LNCaP clone FGC (cell line): ENCODE data around the gene SORCS2.

Experiments used
- DNase-seq: peaks from one replicate; pipeline ENCODE4 v3.0.0-alpha.2; 2011; ENCODE audit warnings: low read depth
- H3K4me3 ChIP-seq: 2 replicates; pipeline ENCODE4 v1.5.1; 2011; ENCODE audit warnings: mild to moderate bottlenecking, low read depth, low read length, control low read depth
- TF ChIP-seq, protein P1 (sequence below): IDR thresholded peaks from 2 replicates; pipeline ENCODE4 v1.5.1; 2012; ENCODE audit warnings: mild to moderate bottlenecking; ENCODE audit not compliant: control insufficient read depth, insufficient read depth; ENCODE audit errors: extremely low read depth

The SORCS2 gene

DNA sequence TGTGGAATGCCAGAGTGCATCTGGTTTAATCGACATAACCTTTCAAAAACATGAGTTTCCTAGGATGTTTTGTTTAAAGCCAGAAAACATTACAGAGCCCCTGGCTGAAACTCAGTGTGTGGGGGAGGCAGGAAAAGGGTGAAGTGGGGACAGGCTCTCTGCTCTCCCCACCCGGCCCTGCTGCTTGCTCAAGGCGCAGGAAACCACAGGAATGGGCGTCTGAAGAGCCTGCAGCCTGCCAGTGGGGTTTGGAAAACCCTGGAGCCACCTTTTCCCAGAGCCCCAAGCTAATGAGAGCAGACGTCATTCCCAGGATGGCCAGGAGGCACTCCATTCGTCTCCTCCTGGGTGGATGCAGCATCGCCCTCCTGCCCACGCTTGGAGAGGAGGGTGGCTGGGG, 506.7 kb downstream of the SORCS2 start:
- no peak overlapping the region for H3K4me3 ChIP-seq
- no peak for DNase-seq
- TF ChIP-seq, protein P1, sequence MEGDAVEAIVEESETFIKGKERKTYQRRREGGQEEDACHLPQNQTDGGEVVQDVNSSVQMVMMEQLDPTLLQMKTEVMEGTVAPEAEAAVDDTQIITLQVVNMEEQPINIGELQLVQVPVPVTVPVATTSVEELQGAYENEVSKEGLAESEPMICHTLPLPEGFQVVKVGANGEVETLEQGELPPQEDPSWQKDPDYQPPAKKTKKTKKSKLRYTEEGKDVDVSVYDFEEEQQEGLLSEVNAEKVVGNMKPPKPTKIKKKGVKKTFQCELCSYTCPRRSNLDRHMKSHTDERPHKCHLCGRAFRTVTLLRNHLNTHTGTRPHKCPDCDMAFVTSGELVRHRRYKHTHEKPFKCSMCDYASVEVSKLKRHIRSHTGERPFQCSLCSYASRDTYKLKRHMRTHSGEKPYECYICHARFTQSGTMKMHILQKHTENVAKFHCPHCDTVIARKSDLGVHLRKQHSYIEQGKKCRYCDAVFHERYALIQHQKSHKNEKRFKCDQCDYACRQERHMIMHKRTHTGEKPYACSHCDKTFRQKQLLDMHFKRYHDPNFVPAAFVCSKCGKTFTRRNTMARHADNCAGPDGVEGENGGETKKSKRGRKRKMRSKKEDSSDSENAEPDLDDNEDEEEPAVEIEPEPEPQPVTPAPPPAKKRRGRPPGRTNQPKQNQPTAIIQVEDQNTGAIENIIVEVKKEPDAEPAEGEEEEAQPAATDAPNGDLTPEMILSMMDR = no peak

DNA sequence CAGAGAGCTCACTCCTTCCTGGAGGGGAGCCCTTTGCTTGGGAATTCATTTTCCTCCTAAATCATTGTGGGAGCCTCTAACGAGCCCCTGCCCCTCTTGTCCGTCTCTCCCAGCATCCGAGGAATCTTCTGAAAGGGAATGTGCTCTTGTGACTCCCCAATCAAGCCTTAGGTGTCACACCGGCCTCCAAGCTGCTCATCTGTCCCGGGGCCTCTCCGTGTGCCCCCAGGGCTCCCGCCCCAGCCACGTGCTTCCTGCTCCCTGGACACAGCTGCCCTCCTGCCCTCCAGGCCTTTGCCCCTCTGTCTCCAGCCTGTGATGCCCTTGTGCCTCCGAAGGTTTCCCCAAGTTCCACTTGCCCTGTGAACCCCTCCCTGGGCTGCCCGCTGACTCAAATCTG, 507.5 kb downstream of the SORCS2 start:
- no peak for DNase-seq
- H3K4me3 ChIP-seq = no peak overlapping the region
- TF ChIP-seq, protein P1 = no peak

GRCh38 chr4:7700665-7701064, 508.3 kb downstream of the SORCS2 start:
- TF ChIP-seq, protein P1 = no peak
- H3K4me3 ChIP-seq = no peak overlapping the region
- DNase-seq = no peak

GRCh38 chr4:7701866-7702649, 509.7 kb downstream of the SORCS2 start:
- DNase-seq = no peak
- TF ChIP-seq, protein P1 = no peak
- H3K4me3 ChIP-seq = no peak overlapping the region

DNA sequence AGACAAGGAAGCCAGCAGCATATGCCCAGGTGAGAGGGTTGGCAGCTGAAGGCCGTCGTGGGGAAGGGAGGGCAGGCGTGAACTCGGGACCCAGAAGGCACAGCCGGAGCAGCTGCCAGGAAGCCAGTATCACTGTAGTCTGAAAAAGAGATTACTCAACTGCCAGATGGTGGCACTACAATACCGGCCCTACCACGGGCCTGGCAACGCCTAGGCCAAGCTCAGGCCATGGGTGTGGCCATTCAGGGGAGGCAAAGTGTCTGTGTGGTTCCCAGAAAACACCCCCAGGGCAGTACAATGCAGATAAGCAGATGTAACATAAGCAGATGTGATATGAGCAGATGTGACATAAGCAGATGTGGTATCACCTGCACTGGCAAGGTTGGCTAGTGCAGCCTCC, 511.4 kb downstream of the SORCS2 start:
- TF ChIP-seq, protein P1 = no peak
- no peak overlapping the region for H3K4me3 ChIP-seq
- DNase-seq = no peak

- no peak overlapping the region for H3K4me3 ChIP-seq
- TF ChIP-seq, protein P1 = no peak
- DNase-seq = no peak
Observed at GRCh38 chr4:7704091-7704490, 511.8 kb downstream of the SORCS2 start.

DNA sequence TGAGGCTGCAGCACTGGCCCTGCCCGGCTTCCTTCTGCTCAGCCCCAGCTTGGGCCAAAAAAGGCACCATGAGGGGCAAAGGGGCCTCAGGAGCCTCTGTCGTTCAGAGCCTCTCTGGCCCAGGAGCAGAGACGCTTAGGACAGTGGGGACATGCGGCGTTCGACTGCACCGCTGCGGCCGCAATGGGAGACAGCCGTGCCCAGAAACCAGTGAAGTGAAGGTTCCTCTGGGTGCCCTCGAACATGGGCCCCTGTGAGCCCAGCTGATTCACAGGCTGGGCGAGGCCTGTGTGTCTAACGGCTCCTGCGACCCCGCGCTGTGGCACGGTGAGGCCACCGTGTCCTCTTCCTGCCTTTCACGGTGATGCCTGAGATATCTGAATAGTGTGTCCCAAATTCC, 512.3 kb downstream of the SORCS2 start:
- no peak for DNase-seq
- no peak overlapping the region for H3K4me3 ChIP-seq
- TF ChIP-seq, protein P1 = no peak
